ENCODE measurements around the gene ENGASE.
A peak's percentile ranks its signal among the peaks of the same experiment; 100 is the strongest.
"Not testable (repeated sequence)": the region's sequence is repeated elsewhere in the genome, so short reads cannot be mapped to it uniquely, and the experiment has no call there.

Gene ENGASE, protein sequence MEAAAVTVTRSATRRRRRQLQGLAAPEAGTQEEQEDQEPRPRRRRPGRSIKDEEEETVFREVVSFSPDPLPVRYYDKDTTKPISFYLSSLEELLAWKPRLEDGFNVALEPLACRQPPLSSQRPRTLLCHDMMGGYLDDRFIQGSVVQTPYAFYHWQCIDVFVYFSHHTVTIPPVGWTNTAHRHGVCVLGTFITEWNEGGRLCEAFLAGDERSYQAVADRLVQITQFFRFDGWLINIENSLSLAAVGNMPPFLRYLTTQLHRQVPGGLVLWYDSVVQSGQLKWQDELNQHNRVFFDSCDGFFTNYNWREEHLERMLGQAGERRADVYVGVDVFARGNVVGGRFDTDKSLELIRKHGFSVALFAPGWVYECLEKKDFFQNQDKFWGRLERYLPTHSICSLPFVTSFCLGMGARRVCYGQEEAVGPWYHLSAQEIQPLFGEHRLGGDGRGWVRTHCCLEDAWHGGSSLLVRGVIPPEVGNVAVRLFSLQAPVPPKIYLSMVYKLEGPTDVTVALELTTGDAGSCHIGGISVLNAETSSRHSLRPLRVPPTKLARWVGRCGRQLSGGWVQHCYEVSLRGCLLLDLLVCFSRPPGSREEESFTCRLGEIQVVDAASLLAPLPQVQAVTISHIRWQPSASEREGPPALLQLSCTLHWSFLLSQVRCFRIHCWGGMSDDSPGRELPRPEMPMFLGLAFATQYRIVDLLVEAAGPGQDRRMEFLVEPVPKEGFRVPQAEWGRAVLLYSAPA

DNA sequence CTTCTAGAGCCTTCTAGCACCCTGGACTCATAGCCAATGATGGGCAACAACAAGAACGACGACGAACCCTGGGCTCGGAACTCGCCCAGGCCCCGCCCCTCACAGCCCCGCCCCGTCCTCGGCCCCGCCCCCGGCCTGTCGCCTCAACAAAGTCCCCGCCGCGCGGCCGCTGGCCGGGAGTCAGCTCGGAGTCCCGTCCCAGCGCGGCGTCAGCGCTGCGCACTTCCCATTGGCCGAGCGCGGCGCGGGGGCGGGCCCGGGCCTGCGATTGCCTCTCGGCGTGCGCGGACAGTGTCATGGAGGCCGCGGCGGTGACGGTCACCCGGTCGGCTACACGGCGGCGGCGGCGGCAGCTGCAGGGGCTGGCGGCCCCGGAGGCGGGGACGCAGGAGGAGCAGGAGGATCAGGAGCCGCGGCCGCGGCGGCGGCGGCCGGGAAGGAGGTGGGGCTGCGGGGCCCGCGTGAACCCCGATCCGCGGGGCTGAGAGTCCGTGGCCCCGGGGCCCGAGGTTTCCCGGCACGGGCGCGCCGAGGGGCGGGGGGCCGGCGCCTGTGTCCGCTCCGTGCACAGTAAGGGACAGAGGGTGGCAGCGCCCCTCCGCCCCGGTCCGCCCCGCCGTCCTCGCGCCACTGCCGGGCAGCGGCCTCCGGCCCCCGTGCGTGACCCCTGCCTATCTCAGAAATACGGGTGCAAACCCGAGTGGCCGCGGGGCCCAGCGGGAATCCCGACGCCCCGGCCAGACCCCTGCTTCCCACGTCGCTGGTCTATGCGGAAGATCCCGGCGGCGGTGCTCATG is at the start of gene ENGASE:
TSS of gene ENGASE (plus strand) at position 176 of the 797 bp plus-strand sequence. CDS start at position 297, 121 bp downstream.
- DNase-seq (ENCODE audit: low spot score) = peak; percentile 99

GRCh38 chr17:79024901-79025737 is 49.5 kb upstream of the ENGASE start:
- no peak for DNase-seq (ENCODE audit: low spot score)

GRCh38 chr17:79026376-79027273 is 48.0 kb upstream of the ENGASE start:
- no peak for DNase-seq (ENCODE audit: low spot score)

DNA sequence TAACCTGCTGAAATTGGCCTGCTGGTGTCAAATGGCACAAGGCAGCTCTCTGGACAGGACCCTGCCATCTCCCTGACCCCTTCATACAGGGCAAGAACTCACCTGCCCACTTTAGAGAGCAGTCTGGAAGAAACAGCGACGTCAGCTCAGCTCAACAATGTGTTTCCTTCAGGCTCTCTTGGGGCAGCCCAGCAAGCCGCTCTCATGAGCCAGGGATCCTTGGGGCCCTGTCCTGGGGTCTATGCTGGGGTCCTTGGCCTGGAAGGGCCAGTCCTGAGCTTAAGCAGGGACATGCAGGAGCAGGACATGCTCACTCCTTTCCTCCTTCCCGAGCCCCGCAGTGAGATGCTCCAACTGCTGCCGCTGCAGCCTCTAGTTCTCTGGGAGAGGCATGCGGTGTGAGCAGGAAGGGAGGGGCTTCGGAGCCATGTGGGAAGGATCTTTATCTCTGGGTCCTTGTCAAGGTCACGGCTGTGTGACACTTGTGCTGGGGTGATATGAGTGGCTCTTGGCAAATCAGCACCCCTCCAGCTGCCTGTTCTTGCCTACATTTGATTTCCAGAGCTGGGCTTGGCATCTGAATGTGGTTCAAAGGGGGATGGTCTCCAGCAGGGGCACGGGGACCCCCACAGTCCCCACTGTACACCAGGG is 47.2 kb upstream of the ENGASE start:
- DNase-seq (ENCODE audit: low spot score) = no peak

DNA sequence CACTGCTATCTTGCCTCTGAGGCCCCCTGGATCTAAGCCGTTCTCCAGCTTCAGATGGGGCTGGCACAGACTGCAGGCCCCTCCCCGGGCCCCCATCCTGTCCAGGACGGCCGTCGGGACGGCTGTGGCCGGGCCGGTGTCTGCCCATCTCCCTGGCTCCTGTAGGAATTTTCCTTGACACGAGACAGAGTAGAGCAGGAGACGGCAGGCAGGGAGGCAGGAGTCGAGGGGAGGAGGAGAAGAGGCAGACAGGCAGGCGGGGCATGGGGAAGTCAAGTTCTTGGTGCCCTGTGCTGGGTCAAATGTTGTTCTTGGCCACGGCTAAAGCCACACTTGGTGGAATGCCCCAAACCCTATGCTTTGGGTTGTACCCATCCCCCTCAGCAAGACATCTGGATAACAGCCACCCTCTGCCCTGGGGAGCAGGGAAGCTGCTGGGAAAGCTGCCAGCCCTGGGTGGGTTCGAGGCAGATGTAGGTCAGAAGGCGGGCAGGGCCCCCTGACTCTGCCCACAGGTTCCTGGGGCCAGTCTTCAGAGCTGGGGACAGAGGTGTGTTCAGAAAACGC is 46.6 kb upstream of the ENGASE start:
- DNase-seq (ENCODE audit: low spot score) = no peak

DNA sequence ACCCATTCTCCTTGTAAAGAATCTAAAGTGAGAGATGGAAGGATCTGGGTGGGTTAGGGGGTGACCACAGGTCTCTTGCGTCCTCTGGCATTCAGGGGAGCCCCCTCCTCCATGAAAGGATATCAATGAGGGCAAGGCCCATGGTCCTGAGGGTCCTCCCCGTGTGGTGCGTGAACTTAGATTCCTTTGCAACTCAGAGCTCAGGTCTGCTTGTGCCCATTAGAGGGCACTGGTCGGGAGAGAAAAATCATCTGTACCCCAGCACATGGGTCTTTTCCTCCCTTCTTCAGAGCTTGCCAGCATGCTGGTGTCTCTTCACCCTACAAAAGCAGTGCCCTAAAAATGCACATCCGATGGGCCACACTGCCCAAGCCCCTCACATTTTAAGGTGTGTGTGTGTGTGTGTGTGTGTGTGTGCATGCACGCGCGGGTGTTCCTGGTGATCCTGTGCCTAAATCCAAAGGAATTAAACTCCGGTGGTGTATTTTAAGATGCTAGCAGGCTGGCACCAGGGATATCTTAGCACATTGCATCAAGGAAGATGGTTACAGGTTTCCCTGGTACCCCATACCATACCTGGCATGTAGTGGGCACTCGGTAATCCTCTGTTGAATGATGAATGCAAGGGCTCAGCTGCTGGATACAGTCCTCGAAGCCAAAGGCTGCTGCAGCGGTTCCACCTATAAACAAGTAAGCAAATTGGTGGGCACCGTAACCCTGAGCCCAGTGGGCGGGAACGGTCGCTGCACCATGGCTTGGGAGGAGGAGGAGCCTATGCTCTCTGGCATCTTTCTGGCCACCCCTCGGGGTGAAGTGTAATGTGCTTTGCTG is 45.9 kb upstream of the ENGASE start:
- DNase-seq (ENCODE audit: low spot score) = no peak

GRCh38 chr17:79029327-79030009 is 45.2 kb upstream of the ENGASE start:
- DNase-seq (ENCODE audit: low spot score) = no peak

DNA sequence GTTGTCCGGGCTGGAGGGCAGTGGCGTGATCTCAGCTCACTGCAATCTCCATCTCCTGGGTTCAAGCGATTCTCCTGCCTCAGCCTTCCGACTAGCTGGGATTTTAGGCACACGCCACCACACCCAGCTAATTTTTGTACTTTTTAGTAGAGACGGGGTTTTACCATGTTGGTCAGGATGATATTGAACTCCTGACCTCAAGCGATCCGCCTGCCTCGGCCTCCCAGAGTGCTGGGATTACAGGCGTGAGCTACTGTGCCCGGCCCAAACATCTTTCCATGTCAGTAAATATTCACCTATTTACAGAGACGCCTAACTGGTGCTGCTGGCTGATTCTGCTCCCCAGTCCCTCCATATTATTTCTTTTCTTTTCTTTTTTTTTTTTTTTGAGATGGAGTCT is 44.0 kb upstream of the ENGASE start:
- not testable (repeated sequence) for DNase-seq (ENCODE audit: low spot score)

DNA sequence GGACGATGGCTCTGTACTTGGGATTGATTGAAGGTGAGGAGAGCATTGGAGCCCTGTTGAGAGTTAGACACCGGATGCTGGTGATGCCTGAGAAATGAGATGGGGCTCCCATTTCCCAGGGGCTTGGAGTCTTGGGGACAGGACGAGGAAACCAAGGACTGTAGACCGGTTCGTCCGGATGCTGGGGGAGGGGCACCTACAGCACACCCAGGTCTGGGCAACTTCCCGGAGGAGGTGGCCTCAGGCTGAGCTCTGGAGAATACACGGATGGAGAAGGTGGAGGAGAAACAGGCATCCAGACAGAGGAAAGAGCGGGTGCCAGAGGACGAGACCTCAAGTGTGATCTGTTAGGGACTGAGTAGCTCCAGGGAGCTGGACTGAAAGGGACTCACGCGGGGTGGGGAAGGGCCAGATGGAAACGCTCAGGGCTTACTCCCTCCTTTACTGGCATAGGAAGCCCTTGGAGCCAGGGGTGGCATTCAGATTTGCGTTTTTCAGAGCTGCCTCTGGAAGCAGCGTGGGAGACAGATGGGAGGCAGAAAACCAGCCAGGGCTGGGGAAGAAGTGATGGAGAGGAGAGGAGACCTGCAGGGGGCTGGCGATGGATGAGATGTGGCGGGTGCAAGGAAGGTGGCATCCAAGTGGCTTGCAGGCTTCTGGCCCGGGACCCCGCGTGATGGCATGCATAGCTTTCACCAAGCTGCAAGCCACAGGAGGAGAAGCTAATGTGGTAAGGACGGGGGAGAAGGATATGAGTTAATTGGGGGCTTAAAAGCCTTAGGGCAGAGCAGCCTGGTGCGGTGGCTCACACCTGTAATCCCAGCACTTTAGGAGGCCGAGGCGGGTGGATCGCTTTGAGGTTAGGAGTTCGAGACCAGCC is 42.4 kb upstream of the ENGASE start:
- DNase-seq (ENCODE audit: low spot score) = no peak

- no peak for DNase-seq (ENCODE audit: low spot score)
These were observed 41.5 kb upstream of the ENGASE start for GRCh38 chr17:79033046-79033616.

DNA sequence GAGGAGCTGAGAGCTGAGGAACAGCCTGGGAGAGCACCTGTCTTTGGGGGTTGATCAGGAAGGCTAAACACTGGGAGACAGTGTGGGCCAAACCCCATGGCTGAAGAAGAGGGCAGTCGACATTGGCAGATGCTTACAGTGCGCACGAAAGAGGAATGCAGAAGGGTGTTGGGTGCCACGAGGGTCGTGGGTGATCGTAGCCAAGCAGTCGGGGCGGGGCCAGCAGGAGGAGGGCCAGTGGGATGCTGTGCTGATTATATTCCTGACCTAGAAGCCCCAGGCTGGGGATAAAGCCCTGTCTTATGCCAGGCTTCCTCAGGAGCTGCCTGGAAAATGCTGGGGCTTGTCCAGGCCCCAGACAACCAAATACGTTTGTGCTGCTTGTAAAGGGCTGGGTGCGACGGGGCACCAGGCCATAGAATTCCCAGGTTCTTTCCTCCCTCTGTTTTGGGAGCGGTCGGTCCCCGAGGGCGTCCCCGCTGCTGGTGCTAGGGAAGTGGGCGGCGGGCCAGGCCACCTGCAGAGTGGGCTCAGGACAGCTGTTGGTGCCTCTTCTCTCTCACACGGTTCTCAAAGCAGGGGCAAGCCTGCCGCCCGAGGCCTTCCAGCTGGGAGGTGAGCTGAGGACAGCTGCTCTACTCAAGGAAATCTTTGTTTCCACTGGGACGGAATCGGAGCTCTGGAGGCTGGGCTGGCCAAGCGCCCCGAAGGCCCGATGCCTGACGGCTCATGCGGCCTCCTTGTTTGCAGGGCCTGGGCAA is 40.7 kb upstream of the ENGASE start:
- peak; percentile 79 for DNase-seq (ENCODE audit: low spot score)

- DNase-seq (ENCODE audit: low spot score) = no peak
These were observed 39.6 kb upstream of the ENGASE start for GRCh38 chr17:79034931-79035485.

- no peak for DNase-seq (ENCODE audit: low spot score)
These were observed 38.9 kb upstream of the ENGASE start for GRCh38 chr17:79035686-79036085.

- DNase-seq (ENCODE audit: low spot score) = no peak
These were observed 38.4 kb upstream of the ENGASE start for GRCh38 chr17:79036181-79036580.

DNA sequence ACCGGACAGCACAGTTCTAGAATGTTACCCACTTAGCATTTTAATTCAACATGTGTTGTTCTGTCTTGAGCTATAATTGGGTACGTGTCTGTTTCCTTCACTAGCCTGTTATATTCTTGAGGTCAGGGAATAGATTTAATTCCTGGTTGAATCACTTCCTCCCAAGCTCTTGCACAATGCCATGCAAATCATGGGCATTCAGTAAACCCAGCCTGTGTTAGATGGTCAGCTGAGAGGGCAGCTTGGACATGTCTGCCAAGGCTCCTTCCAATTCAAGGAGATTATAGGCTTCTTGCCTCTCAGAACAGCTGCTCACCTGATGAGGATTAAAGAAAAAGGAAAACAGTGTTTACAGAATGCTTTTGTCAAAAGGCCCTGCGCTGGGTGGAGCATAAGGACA is 38.0 kb upstream of the ENGASE start:
- DNase-seq (ENCODE audit: low spot score) = no peak
